Measurements from ENCODE around the gene NPB.

NPB gene

GRCh38 chr17:81947189-81947588 lies 45.2 kb downstream of the NPB start, which contains the start of gene MYADML2:
TSS of gene MYADML2 (minus strand) at chr17:81947233. CDS start at chr17:81941741, 5,492 bp downstream.
- DNase-seq = no peak

- no peak for DNase-seq
Measured at GRCh38 chr17:81948635-81949378, 46.8 kb downstream of the NPB start.

- no peak for DNase-seq
Measured at GRCh38 chr17:81950501-81950900, 48.5 kb downstream of the NPB start.

- DNase-seq = no peak
Measured at GRCh38 chr17:81951785-81952684, 50.0 kb downstream of the NPB start.

Measured in cortex of kidney (tissue), 1 donor.